ENCODE results near the gene TMEM191C.
"Not testable (repeated sequence)": the region's sequence is repeated elsewhere in the genome, so short reads cannot be mapped to it uniquely, and the experiment has no call there.

Gene TMEM191C

DNA sequence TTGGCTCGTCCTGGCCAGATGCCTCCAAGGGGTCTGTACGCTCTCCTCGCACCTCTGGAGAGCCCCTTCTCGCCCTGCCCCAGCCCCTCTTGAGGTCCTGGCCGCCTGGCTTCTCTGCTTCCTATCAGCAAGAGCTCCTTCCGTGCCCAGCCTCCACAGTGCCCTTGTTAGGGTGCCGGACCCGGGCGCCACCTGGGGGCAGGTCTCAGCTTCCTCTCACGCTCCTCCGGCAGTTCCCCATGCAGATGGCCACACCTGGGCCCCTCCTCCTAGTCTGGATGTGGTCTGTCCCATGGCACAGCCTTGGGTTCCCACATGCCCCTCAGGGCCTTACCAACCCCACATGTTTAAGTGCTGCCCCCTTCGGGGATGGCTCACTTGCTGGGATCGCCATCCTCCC is 6.5 kb downstream of the TMEM191C start:
- DNase-seq (ENCODE audit: low read depth): not testable (repeated sequence)

DNA sequence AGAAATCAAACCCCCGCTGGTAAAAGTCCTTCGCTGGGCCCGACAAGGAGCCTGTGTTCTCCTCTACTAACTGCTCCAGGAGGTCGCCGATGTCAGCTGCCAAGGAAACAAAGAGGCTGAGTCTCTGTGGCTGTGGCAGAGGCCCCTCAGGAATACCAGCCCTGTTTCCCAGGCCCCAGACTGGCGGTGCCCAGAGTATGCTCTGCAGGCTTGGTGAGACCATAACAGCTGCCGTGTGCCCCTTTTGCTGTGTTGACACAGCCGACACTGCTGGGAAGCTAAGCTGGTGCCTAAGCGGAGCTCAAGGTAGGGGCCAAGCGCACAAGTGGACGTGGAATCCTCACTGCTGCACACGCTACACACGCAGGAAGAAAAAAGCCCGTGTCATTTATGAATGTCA is 16.9 kb downstream of the TMEM191C start:
- not testable (repeated sequence) for DNase-seq (ENCODE audit: low read depth)

DNA sequence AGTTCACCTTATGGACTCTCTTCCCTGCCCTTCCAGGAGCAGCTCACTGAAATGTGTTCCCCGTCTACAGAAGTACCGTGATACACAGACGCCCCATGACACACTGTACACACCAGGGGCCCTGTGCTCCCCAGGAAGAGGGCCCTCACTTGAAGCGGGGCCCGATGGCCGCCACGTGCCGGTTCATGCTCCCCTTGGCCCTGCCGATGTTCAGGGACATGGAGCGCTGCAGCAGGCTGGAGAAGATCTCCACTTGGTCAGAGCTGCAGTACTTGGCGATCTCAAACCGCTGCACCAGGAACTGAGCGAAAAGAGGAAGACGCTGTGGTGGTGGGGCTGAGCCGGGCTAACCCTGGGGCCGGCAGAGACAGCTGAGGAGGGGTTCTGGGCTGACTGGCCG is 20.5 kb downstream of the TMEM191C start:
- DNase-seq (ENCODE audit: low read depth): not testable (repeated sequence)

DNA sequence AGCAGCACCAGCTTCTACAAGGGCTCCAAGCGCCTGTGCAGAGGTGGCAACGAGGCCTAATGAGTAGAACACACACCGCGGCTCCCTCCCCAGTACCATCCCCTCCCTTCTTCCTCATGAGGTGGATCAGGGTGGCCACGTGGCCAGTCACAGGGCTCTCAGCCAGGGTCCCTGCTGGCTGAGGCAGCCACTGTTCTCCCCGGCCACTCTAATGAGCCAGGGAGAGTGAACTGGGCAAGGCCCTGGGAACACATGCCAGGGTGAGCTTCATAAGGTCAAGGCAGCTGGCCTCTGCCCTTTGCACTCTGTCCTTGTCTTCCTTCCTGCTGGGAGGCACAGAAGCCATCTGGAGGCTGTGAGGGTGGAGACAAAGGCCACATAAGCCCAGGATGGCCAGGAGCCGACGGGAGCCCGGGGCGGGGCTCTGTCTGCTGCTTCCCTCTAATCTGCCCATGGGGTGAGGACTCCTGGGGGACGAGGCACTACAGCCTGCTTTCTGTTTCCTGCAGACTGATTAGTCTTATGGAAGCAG is 22.0 kb downstream of the TMEM191C start:
- not testable (repeated sequence) for DNase-seq (ENCODE audit: low read depth)

DNA sequence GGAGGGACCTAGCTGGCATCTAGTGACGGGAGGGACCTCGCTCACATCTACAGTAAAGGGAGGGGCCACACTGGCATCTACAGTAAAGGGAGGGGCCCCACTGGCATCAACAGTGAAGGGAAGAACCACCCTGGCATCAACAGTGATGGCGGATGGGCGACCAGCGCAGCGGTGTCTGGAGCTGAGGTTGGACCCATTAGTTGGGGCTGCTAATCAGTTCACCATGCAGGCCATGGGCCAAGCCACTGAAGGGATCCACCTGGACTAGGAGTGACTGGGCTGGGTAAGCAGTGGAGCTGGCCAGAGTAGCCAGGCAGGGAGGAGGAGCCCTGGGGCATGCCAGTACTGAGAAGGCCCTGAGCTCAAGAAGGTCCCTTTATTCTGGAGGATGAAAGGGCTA is 23.4 kb downstream of the TMEM191C start:
- DNase-seq (ENCODE audit: low read depth): not testable (repeated sequence)

DNA sequence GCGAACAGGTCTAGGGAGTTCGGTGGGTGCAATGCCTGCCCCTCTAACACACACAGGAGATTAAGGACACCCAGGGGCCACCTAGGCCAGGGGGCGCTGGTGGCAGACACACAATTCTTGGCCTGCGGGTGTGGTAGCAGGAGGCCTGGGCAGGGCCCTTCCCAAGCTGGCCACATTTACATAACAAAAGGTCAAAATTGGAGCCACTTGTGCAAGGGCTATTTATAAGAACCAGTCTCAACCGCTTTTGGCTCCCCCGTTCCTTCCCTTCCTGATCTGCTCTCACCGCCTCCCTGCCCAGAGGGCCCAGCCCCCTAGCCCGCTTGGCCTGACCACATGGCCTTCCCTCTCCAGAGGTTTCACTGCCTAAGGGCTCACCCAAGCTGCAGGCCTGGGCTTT is 25.1 kb downstream of the TMEM191C start:
- not testable (repeated sequence) for DNase-seq (ENCODE audit: low read depth)

DNA sequence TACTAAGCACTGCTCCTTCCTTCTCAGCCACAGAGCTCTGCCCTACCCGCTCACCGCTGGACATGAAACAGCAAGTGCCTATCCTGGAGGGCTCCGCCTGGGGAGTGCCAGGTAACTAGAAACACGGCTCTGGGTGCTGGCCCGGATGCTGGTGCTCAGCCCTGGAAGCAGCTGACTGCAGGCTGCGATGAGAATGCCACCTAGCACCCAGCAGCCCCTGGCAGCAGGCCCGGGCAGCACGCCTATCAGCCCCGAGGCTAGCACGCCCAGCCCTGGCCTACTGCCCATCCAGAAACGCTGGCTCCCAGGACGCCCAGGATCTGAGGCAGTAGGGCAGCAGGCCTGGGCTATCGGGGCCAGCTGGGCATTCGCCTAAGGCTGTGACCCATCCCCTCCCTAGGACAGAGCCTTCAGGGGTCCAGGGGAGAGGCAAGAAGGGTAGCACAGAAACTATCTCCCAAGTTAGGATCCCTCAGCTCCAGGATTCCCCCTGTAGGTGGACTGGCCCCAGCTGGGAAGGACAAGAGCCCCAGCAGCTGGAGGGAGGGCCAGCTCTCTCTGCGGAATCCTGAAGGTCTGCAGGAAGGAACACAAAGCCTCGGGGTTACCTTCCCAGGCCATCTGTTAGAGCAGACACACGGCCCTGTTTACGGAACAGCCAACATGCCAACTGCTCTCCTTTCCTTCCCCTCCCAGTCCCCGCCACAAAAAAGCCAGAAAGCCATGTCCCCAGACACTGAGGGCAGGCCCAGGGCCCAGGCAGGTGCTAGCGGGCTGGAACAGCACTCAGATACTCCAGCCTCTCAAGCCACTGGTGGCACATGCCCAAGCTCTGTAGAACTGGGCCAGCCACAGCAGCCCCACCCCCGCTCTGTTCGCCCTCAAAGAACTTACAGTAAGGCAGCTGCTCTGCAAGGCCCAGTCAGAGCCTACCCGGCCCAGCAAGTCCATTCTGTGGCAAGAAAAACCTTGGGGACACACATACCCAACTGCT is 26.9 kb downstream of the TMEM191C start:
- DNase-seq (ENCODE audit: low read depth): not testable (repeated sequence)

DNA sequence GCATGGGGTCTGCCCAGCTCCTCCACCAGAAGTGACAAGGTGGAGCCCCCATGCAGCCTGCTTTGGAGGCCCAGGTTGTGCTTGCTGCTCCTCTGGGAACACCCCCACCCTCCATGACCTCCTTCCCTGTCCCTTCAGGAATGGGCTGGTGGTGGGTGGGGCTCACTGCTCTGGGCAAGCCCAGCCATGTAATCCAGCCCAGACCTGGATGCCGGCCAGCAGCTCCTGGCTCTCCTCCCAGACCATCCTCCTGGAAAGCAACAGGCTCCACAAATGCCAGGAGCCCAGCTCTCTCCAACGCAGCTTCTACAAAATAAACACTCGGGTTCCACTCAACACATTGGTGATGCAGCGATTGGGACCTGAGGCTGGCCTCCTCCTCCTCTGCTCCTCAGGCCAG is 30.8 kb downstream of the TMEM191C start:
- DNase-seq (ENCODE audit: low read depth): not testable (repeated sequence)

DNA sequence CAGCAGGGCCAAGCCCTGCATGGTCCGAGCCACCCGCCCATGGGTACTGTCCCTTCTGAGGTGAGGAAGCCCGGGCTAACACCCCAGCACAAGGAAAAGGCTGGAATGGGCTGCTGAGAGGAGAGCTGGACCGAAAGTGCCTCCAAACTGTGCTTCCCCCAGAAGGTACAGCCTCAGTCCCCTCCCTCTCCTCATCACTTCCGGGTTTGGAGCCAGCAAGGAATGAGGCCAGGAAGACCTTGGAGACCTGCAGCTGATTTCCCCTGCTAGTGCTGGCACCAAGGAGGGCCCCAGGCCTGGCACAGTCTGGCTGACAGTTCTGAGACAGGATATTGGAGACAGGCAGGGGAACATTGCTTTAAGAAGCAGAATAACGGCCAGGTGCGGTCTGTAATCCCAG is 31.3 kb downstream of the TMEM191C start:
- not testable (repeated sequence) for DNase-seq (ENCODE audit: low read depth)

DNA sequence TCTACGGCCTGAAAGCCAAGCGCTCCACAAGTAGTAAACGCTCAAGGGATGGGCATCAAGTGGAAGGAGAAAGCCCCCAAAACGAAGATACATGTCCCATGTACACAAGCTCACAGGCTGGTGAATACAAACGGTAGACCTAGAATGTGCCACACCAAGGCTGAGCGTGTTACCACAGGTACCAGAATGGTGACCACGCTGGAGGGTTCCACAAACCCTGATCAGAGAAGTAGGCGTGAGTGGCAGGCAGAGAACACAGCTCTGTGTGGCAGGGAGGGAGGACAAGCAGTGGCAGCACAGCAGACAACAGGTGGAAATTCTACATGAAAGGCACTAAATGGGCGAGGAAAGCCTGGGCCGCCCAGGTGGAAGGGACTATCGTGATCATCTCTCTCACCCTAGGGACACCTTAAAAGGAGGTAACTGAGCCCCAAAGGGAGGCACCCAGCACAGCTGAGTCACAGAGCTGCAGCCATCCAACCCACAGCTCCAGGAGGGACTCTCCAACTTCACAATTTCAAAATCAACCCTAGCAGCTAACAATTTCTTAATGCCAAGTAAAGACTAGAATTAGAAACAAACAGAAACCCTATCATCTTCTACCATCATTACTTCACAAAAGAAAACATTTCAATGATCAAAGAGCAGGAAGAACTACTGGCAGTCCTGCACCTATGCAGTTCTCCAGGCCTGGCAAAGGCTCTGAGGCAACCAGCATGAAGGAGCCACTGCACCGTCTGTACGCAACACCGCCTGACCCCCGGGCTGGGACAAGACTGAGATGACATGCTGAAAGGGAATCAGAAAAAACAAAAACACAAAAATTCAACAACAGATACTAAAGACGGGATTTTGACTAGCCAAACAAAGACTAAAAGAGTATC is 32.7 kb downstream of the TMEM191C start:
- DNase-seq (ENCODE audit: low read depth): not testable (repeated sequence)

DNA sequence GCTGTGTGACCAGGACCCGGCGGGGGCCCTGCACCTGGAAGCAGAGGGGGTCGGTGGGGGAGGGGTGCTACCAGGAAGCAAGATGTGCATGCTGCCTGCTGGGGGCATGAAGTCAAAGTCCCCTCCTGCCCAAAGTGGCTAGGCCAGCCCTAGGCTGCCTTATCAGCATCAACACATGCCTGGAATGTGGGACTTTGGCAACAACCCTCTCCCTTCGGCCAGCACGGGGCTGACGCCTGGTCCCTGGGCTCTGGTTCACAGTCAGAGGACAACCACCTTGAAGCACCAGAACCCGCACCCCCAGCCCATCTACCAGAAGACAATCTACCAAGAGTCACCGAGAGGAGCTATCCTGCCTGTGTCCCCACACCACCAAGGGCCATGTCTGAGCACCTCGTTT is 43.2 kb downstream of the TMEM191C start:
- DNase-seq (ENCODE audit: low read depth): not testable (repeated sequence)

DNA sequence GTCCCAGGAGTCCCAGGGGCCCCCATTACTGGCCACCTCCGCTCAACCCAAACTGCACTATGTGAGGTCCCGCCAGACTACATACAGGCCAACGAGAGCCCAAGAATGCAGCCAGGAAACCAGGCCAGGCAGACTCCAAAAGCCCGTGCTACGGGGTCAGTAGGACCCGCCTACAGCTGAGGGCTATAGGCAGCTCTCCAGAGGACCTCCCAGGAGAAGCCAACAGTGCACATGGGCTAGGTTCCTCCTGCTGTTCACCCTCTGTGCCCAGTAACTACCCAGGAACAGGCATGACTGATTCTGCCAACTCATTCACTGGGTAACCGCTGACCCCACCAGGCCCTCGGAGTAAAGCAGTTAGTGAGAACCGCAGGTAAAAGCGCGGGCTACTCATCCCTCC is 44.8 kb downstream of the TMEM191C start:
- DNase-seq (ENCODE audit: low read depth): not testable (repeated sequence)

DNA sequence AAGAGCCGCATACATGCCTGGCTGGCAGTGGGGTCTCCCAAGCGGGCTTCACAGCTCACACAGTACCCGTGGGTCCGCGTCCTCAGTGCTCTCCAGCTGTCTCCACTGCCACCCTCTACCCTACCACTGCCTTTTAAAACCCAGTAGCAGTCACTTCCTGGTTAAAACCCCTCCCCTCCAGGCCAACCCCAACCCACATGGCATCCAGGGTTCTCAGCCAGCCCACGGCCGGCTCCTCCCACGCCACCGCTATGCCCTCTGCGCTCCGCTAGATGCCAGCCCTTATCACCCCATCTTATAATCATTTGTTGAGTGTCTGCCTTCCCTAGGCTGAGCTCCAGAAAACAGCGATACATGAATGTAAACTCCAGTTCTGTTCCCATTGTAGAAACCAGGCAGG is 46.9 kb downstream of the TMEM191C start:
- DNase-seq (ENCODE audit: low read depth): not testable (repeated sequence)

DNA sequence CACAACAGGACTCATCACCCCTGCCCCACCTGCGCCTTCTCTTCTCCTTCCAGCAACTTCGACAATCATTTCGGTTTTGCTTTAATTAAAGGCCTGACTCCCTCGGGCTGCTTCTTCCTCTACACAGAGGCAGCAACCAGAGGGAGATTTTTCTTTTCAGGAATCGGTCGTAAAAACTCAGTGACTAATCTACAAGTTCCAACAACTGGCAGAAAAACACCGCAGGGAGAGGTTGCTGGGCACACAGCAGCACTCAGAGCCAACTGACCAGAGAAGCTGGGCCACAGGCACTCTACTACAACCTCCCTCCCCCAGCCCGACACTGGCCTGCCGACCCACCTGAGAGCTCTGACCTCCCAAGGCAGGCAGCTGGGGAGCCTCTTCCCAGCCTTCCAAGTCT is 48.0 kb downstream of the TMEM191C start:
- DNase-seq (ENCODE audit: low read depth): not testable (repeated sequence)

DNA sequence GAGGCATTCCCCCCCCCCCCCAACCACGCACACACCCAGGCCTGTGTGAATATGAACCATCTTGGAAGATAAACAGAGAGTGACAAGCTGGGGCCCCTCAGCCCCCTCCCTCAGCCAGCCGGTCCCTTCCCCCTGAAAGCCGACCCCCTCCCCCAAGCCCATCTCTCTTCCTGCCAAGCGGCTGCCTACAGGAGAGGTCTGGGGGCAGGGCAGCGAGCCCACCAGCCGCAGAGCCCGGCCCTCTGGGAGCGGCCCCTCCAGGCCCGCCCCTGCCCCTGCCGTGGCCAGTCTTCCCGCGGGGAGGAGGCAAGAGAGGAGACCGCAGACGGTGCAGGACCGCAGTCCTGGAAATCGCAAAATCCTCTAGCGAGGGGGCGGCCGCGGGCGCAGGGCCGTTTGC is 49.3 kb downstream of the TMEM191C start:
- DNase-seq (ENCODE audit: low read depth): not testable (repeated sequence)

DNA sequence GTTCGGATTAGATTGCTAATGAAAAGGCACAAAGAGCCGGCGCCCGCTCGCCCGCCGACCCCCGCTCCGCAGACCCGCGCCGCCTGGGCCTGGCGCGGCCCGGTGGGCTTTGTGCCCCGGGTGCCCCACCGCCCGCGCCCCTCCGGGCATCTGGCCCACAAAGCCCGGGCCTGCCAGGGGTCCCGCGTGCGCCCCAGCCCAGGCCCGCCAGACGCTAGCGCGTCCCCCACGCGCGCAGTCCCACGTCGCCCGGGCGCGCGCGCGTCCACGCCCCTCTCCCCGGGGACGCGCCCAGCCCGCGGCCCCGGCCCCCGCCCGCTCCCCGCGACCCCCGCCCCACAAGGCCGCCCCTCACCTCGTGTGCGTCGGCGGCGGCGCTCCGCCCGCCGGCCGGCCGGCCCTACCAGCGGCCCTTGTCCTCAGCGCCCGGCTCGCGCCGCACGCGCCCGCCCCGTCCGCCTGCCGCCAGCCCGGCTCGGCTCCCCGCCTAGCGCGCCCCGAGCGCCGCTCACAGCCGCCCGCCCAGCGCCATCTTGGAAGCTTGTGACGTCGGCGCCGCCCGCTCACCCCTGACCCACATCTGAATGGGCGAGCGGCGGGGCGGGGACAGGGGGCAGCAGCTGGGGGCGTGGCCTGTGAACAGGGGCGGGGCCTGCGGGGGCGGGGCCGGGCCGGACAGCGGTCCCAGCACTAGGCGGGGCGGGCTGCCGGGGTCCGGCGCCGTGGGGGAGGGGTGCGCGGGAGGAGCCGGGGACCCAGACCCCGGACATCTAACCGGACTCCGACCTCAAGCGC is 50.0 kb downstream of the TMEM191C start:
- not testable (repeated sequence) for DNase-seq (ENCODE audit: low read depth)
